Mucosa of descending colon (tissue), 3 donors: Measurements from ENCODE around the gene ORC6. TPM values are rescaled to one million over a fixed set of nuclear protein-coding genes. Genes with fewer than 3 reads are reported as not detected.
A peak's percentile ranks its signal among the peaks of the same experiment; 100 is the strongest.
"Not testable (repeated sequence)": the region's sequence is repeated elsewhere in the genome, so short reads cannot be mapped to it uniquely, and the experiment has no call there.

Source experiments
- ATAC-seq: fragments of 200-7000 bp; cut with Tn5 transposase; one replicate; pipeline ENCODE4 v1.9.1; 2020; ENCODE audit warnings: mild to moderate bottlenecking, moderate library complexity
- DNase-seq, 3 donors: peaks; one replicate each; pipeline ENCODE4 v3.0.0-alpha.2; 2020
- H3K36me3 ChIP-seq: fragments of 200-600 bp; one replicate; pipeline ENCODE4 v1.8.0; 2021; ENCODE audit warnings: low read depth, mild to moderate bottlenecking
- H3K4me1 ChIP-seq: fragments of 200-600 bp; one replicate; pipeline ENCODE4 v1.8.0; 2021; ENCODE audit warnings: low read depth, mild to moderate bottlenecking
- H3K4me3 ChIP-seq: fragments of 200-600 bp; one replicate; pipeline ENCODE4 v1.8.0; 2021; ENCODE audit warnings: mild to moderate bottlenecking
- H3K9me3 ChIP-seq: fragments of 200-600 bp; one replicate; pipeline ENCODE4 v1.8.0; 2021; ENCODE audit warnings: mild to moderate bottlenecking
- CTCF ChIP-seq: fragments of 200-600 bp; IDR thresholded peaks from one replicate; pipeline ENCODE4 v1.8.0; 2022; ENCODE audit warnings: antibody characterized with exemption, mild to moderate bottlenecking
- intact Hi-C, 2 donors: fragments of 100-400 bp; cut with DNase I in 1 of 2; cut with micrococcal nuclease in 1 of 2; formaldehyde crosslinking; loops; one replicate each; pipeline versions ENCODE4 v1.11.0 to v1.11.1; 2022; cut with DNase I, micrococcal nuclease
- total RNA-seq, 3 donors: library from RNA; stranded (reverse); fragmentation: NEBNext Ultra II Directional in 2 of 3; extraction: Animal tissue kit (Norgen Biotek cat#: 25700) in 2 of 3; gene quantifications; one replicate each; pipeline versions ENCODE4 v1.2.1 to v1.2.4, GENCODE V29; 2021 to 2023
- donor health status: DM: no; HTN: no; CAD: no; lungs with moderate emphysema.
- donor health status: DM: no; HTN: no; CAD: no.
- donor health status: DM: no; HTN: yes; CAD: no.

The ORC6 gene
- total RNA-seq, 3 donors from 2014 or later, result 3.5 to 10.3 (median 3.8) TPM

- peak in 1 of 3 donors; percentile 14 for DNase-seq
- H3K36me3 ChIP-seq, result peaks cover 3% of the 10 kb centered on the region
- H3K9me3 ChIP-seq, result no peaks in the 10 kb centered on the region
- peak; percentile 76 for ATAC-seq
- intact Hi-C loops, result no loop called here
- TF ChIP-seq CTCF, result no peak
- H3K4me1 ChIP-seq, result no peaks in the 10 kb centered on the region
- no peak overlapping the region for H3K4me3 ChIP-seq
Measured at GRCh38 chr16:46658925-46659324, 30.5 kb upstream of the ORC6 start.

- Histone ChIP-seq H3K4me1 (no peaks in the 10 kb centered on the region), H3K36me3 (peaks cover 3% of the 10 kb centered on the region), H3K9me3 (no peaks in the 10 kb centered on the region), H3K4me3 (no peak overlapping the region)
- TF ChIP-seq CTCF, result no peak
- intact Hi-C loops, result no loop called here
- DNase-seq (no peak), ATAC-seq (no peak)
Measured at GRCh38 chr16:46662123-46662522, 27.3 kb upstream of the ORC6 start.

- intact Hi-C loops, result loop anchor here in 1 of 2 donors (10.0 kb wide), 1 partner anchor 131 kb away; no protein-coding TSS in a partner anchor
- H3K9me3 ChIP-seq, result no peaks in the 10 kb centered on the region
- peaks cover 14% of the 10 kb centered on the region for H3K36me3 ChIP-seq
- peak in 1 of 3 donors; percentile 63 for DNase-seq
- H3K4me1 ChIP-seq, result no peaks in the 10 kb centered on the region
- peak; percentile 72 for TF ChIP-seq CTCF
- H3K4me3 ChIP-seq, result no peak overlapping the region
- peak; percentile 98 for ATAC-seq
Measured at GRCh38 chr16:46673320-46674013, 16.0 kb upstream of the ORC6 start.

- intact Hi-C loops, result loop anchor here in 1 of 2 donors (10.0 kb wide), 1 partner anchor 127 kb away; no protein-coding TSS in a partner anchor
- not testable (repeated sequence) for ATAC-seq, H3K9me3 ChIP-seq, DNase-seq, H3K4me3 ChIP-seq, H3K4me1 ChIP-seq
- peaks cover 18% of the 10 kb centered on the region for H3K36me3 ChIP-seq
Measured at GRCh38 chr16:46677943-46678342, 11.5 kb upstream of the ORC6 start.

GRCh38 chr16:46681867-46682266 is 7.6 kb upstream of the ORC6 start:
- H3K36me3 ChIP-seq, result peaks cover 14% of the 10 kb centered on the region
- ATAC-seq, DNase-seq, H3K4me1 ChIP-seq, H3K9me3 ChIP-seq, intact Hi-C loops, H3K4me3 ChIP-seq: not testable (repeated sequence)

GRCh38 chr16:46686815-46687473 is 2.5 kb upstream of the ORC6 start:
- no peak overlapping the region for H3K4me3 ChIP-seq
- ATAC-seq (no peak), DNase-seq (no peak)
- intact Hi-C loops, result loop anchor here in 1 of 2 donors (5.0 kb wide), 1 partner anchor 145 kb away; the partner anchor contains the start of gene C16orf87
- H3K36me3 ChIP-seq, result no peaks in the 10 kb centered on the region
- H3K4me1 ChIP-seq, result peaks cover 39% of the 10 kb centered on the region
- no peak for TF ChIP-seq CTCF
- H3K9me3 ChIP-seq, result no peaks in the 10 kb centered on the region
